H9 (cell line): ENCODE results near the gene CROCC. TPM values are rescaled to one million over a fixed set of nuclear protein-coding genes. Genes with fewer than 3 reads are reported as not detected.

Experiments
- DNase-seq: peaks from one replicate; pipeline ENCODE4 v3.0.0-alpha.2; 2017
- H2AFZ ChIP-seq: one replicate; pipeline ENCODE4 v1.6.1; 2013; ENCODE audit warnings: mild to moderate bottlenecking, low read length, control low read depth, moderate library complexity
- H2AK5ac ChIP-seq: 2 replicates; pipeline ENCODE4 v1.6.1; 2013; ENCODE audit warnings: low read length, control low read depth, mixed read lengths; ENCODE audit not compliant: insufficient read length
- H2BK120ac ChIP-seq: one replicate; pipeline ENCODE4 v1.6.1; 2013; ENCODE audit warnings: low read depth, mild to moderate bottlenecking, low read length, control low read depth, inconsistent platforms; ENCODE audit not compliant: poor library complexity, severe bottlenecking
- H2BK12ac ChIP-seq: 2 replicates; pipeline ENCODE4 v1.6.1; 2013; ENCODE audit warnings: low read length, control low read depth, mixed read lengths, low read depth; ENCODE audit not compliant: insufficient read length
- H2BK15ac ChIP-seq: 2 replicates; pipeline ENCODE4 v1.6.1; 2013; ENCODE audit warnings: low read depth, low read length, control low read depth
- H2BK20ac ChIP-seq: one replicate; pipeline ENCODE4 v1.6.1; 2013; ENCODE audit warnings: low read depth, mild to moderate bottlenecking, low read length, control low read depth, inconsistent platforms; ENCODE audit not compliant: poor library complexity, severe bottlenecking
- H2BK5ac ChIP-seq: 2 replicates; pipeline ENCODE4 v1.6.1; 2013; ENCODE audit warnings: low read length, control low read depth, mixed read lengths; ENCODE audit not compliant: insufficient read length
- H3K14ac ChIP-seq: 2 replicates; pipeline ENCODE4 v1.6.1; 2013; ENCODE audit warnings: low read length, control low read depth; ENCODE audit not compliant: insufficient read depth
- H3K18ac ChIP-seq: 2 replicates; pipeline ENCODE4 v1.6.1; 2013; ENCODE audit warnings: low read depth, mild to moderate bottlenecking, mixed read lengths, low read length, control low read depth; ENCODE audit not compliant: insufficient read length
- H3K23ac ChIP-seq: 2 replicates; pipeline ENCODE4 v1.6.1; 2013; ENCODE audit warnings: low read length, control low read depth, mixed read lengths, low read depth; ENCODE audit not compliant: insufficient read length
- H3K23me2 ChIP-seq: 2 replicates; pipeline ENCODE4 v1.6.1; 2013; ENCODE audit warnings: low read depth, mild to moderate bottlenecking, mixed read lengths, low read length, control low read depth; ENCODE audit not compliant: insufficient read length, poor library complexity, severe bottlenecking
- H3K27ac ChIP-seq: 2 replicates; pipeline ENCODE4 v1.5.1; 2013; ENCODE audit warnings: low read length, control low read depth, mixed read lengths, low read depth; ENCODE audit not compliant: insufficient read length
- H3K27me3 ChIP-seq: 2 replicates; pipeline ENCODE4 v1.6.1; 2013; ENCODE audit warnings: low read length, control low read depth, inconsistent platforms; ENCODE audit not compliant: insufficient read depth
- H3K4ac ChIP-seq: 2 replicates; pipeline ENCODE4 v1.6.1; 2013; ENCODE audit warnings: low read depth, mild to moderate bottlenecking, control low read depth, inconsistent platforms, low read length, moderate library complexity
- H3K4me1 ChIP-seq: 2 replicates; pipeline ENCODE4 v1.6.1; 2013; ENCODE audit warnings: low read length, control low read depth, inconsistent platforms; ENCODE audit not compliant: insufficient read depth
- H3K4me2 ChIP-seq: 2 replicates; pipeline ENCODE4 v1.6.1; 2013; ENCODE audit warnings: low read length, control low read depth, mixed read lengths; ENCODE audit not compliant: insufficient read length, insufficient read depth
- H3K56ac ChIP-seq: 2 replicates; pipeline ENCODE4 v1.6.1; 2013; ENCODE audit warnings: low read depth, mild to moderate bottlenecking, mixed read lengths, low read length, control low read depth; ENCODE audit not compliant: insufficient read length
- H3K79me1 ChIP-seq: 2 replicates; pipeline ENCODE4 v1.6.1; 2013; ENCODE audit warnings: low read depth, mild to moderate bottlenecking, moderate library complexity, low read length, control low read depth, inconsistent platforms; ENCODE audit not compliant: insufficient read depth, poor library complexity, severe bottlenecking
- H3K79me2 ChIP-seq: 2 replicates; pipeline ENCODE4 v1.6.1; 2013; ENCODE audit warnings: low read length, control low read depth, inconsistent platforms; ENCODE audit not compliant: insufficient read depth
- H3K9ac ChIP-seq: 2 replicates; pipeline ENCODE4 v1.6.1; 2013; ENCODE audit warnings: low read length, control low read depth, mixed read lengths; ENCODE audit not compliant: insufficient read length; ENCODE audit errors: extremely low read depth
- H3K9me3 ChIP-seq: one replicate; pipeline ENCODE4 v1.6.1; 2013; ENCODE audit warnings: low read depth, low read length, inconsistent platforms; ENCODE audit not compliant: control insufficient read depth
- H3T11ph ChIP-seq: one replicate; pipeline ENCODE4 v1.6.1; 2013; ENCODE audit warnings: mild to moderate bottlenecking, low read length, control low read depth, inconsistent platforms
- H4K20me1 ChIP-seq: one replicate; pipeline ENCODE4 v1.6.1; 2013; ENCODE audit not compliant: control insufficient read depth, insufficient read length, insufficient read depth
- H4K5ac ChIP-seq: 2 replicates; pipeline ENCODE4 v1.6.1; 2013; ENCODE audit warnings: low read depth, mild to moderate bottlenecking, mixed read lengths, low read length, control low read depth; ENCODE audit not compliant: insufficient read length
- H4K8ac ChIP-seq: replicated peaks from 2 replicates; pipeline ENCODE4 v1.6.1; 2013; ENCODE audit warnings: low read length, control low read depth, mixed read lengths, low read depth; ENCODE audit not compliant: insufficient read length
- H4K91ac ChIP-seq: 2 replicates; pipeline ENCODE4 v1.6.1; 2013; ENCODE audit warnings: low read depth, mild to moderate bottlenecking, moderate library complexity, mixed read lengths, low read length, control low read depth; ENCODE audit not compliant: insufficient read length
- H3K27ac Mint-ChIP-seq, 3 experiments: 2 replicates in 2 of 3; 3 replicates in 1 of 3; pipeline ENCODE4 v1.8.0; 2020 to 2021; ENCODE audit warnings: mixed read lengths in 3 of 3, mild to moderate bottlenecking in 1 of 3, moderate library complexity in 1 of 3
- H3K27me3 Mint-ChIP-seq: 2 replicates; pipeline ENCODE4 v1.8.0; 2021; ENCODE audit warnings: low read depth, mild to moderate bottlenecking, moderate library complexity, mixed read lengths
- H3K36me3 Mint-ChIP-seq, 3 experiments: 2 replicates in 2 of 3; 3 replicates in 1 of 3; pipeline ENCODE4 v1.8.0; 2020 to 2021; ENCODE audit warnings: low read depth in 3 of 3, mixed read lengths in 3 of 3; ENCODE audit not compliant: insufficient read depth in 1 of 3
- H3K4me1 Mint-ChIP-seq, 2 experiments: 2 replicates each; pipeline ENCODE4 v1.8.0; 2020; ENCODE audit warnings: mixed read lengths in 2 of 2
- H3K4me3 Mint-ChIP-seq, 2 experiments: 2 replicates in 1 of 2; 3 replicates in 1 of 2; pipeline ENCODE4 v1.8.0; 2020 to 2021; ENCODE audit warnings: mild to moderate bottlenecking in 2 of 2, mixed read lengths in 2 of 2, moderate library complexity in 1 of 2
- H3K9me3 Mint-ChIP-seq, 2 experiments: 2 replicates in 1 of 2; 3 replicates in 1 of 2; pipeline ENCODE4 v1.8.0; 2020; ENCODE audit warnings: mild to moderate bottlenecking in 2 of 2, mixed read lengths in 2 of 2, moderate library complexity in 1 of 2
- CTCF ChIP-seq: fragments of 200-600 bp; sonication (generic); conservative IDR thresholded peaks from 3 replicates; pipeline ENCODE4 v1.8.0; 2021; ENCODE audit warnings: antibody characterized with exemption, mild to moderate bottlenecking
- WGBS: extraction: QIAGEN DNeasy Blood & Tissue Kit; methylation state at CpG from one replicate; pipeline ENCODE4 v1.1.7; 2013; ENCODE audit warnings: missing lambda C conversion rate, low lambda C conversion rate, mixed read lengths; ENCODE audit not compliant: insufficient read length; ENCODE audit errors: extremely low coverage; 5-methylcytosine and 5-hydroxymethylcytosine counted together
- total RNA-seq: library from RNA; stranded (reverse); gene quantifications from 2 replicates; pipeline ENCODE4 v1.2.1, GENCODE V29; 2021

The CROCC gene
- total RNA-seq, 1 experiment from 2014 or later: 40.7 TPM

- peaks cover 9% of the 10 kb centered on the region for H3K27me3 Mint-ChIP-seq
- WGBS: no CpG with 5 or more reads among the region's 53 CpGs
- Histone ChIP-seq H2BK12ac (no peak within 1 kb of the TSS), H4K20me1 (no peaks in the 10 kb centered on the region), H3K18ac (peak within 1 kb of the TSS; percentile 70), H4K8ac (no peak within 1 kb of the TSS), H2BK20ac (no peak within 1 kb of the TSS), H3K9ac (peak within 1 kb of the TSS; percentile 52), H2BK120ac (no peak within 1 kb of the TSS), H2AK5ac (no peak within 1 kb of the TSS), H3K79me2 (no peaks in the 10 kb centered on the region; the same call in 1 of the 2 replicates), H2BK5ac (no peak within 1 kb of the TSS), H2BK15ac (no peak within 1 kb of the TSS), H3T11ph (no peak within 1 kb of the TSS), H3K27me3 (no peaks in the 10 kb centered on the region), H3K9me3 (no peaks in the 10 kb centered on the region), H4K91ac (no peak within 1 kb of the TSS), H3K4me2 (peak within 1 kb of the TSS; percentile 67), H2AFZ (no peak within 1 kb of the TSS), H4K5ac (no peak within 1 kb of the TSS), H3K27ac (no peak within 1 kb of the TSS), H3K23ac (no peak within 1 kb of the TSS), H3K4me1 (no peaks in the 10 kb centered on the region; the same call in 1 of the 2 replicates), H3K56ac (no peak within 1 kb of the TSS), H3K14ac (peak within 1 kb of the TSS; percentile 41; the same call in 1 of the 2 replicates), H3K4ac (no peak within 1 kb of the TSS; the same call in 1 of the 2 replicates), H3K23me2 (peaks cover 11% of the 10 kb centered on the region), H3K79me1 (no peaks in the 10 kb centered on the region)
- DNase-seq: peak; percentile 59
- no peak for TF ChIP-seq CTCF
- H3K9me3 Mint-ChIP-seq: no peaks in the 10 kb centered on the region
- H3K4me1 Mint-ChIP-seq: peaks cover 23 to 39% of the 10 kb centered on the region in 2 experiments
- peak within 1 kb of the TSS in 1 of 3 experiments; percentile 72; a peak in 3 of 7 replicates for H3K27ac Mint-ChIP-seq
- H3K4me3 Mint-ChIP-seq: peak within 1 kb of the TSS; percentile 80 to 82
- peaks cover 7 to 28% (median 20%) of the 10 kb centered on the region in 3 experiments; a peak in 6 of 7 replicates for H3K36me3 Mint-ChIP-seq
Measured at GRCh38 chr1:16980473-16981268, 58.9 kb downstream of the CROCC start, which contains the start of gene MFAP2. Gene MFAP2, minus strand, starts transcription at chr1:16980620. Its CDS starts 2,347 bp downstream, at chr1:16978273.
